ENCODE data around the gene TOMM7.

TOMM7 gene

DNA sequence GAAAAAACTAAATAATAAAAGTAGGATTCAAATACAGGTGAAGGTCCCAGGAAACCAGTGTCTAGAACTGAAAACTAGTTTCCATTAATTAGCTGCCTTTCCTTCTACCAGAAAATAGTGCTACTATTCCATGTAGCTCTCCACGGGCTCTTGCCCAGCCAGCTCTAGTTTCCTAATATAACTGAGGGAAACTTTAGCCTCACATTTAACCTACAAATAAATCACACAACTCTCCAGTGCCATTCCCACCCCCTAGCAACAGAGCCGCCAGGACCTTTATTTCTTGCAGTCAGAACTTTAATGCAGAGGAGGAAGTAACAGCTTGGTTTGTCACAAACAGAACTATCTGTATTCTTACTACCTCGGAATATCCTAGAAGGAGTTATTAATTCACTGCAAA is 10.3 kb downstream of the TOMM7 start:
- in situ Hi-C loops (cut with HindIII; ENCODE audit: low sequenced_read_pairs) = no loop called here
- no peak overlapping the region for H3K4me3 ChIP-seq (ENCODE audit: low read depth, low read length)
- TF ChIP-seq, protein P1, sequence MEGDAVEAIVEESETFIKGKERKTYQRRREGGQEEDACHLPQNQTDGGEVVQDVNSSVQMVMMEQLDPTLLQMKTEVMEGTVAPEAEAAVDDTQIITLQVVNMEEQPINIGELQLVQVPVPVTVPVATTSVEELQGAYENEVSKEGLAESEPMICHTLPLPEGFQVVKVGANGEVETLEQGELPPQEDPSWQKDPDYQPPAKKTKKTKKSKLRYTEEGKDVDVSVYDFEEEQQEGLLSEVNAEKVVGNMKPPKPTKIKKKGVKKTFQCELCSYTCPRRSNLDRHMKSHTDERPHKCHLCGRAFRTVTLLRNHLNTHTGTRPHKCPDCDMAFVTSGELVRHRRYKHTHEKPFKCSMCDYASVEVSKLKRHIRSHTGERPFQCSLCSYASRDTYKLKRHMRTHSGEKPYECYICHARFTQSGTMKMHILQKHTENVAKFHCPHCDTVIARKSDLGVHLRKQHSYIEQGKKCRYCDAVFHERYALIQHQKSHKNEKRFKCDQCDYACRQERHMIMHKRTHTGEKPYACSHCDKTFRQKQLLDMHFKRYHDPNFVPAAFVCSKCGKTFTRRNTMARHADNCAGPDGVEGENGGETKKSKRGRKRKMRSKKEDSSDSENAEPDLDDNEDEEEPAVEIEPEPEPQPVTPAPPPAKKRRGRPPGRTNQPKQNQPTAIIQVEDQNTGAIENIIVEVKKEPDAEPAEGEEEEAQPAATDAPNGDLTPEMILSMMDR (IDR thresholded peaks at IDR 0.05; ENCODE audit: low read depth, low read length) = no peak
- no peak for DNase-seq (ENCODE audit: low read depth, low spot score)

DNA sequence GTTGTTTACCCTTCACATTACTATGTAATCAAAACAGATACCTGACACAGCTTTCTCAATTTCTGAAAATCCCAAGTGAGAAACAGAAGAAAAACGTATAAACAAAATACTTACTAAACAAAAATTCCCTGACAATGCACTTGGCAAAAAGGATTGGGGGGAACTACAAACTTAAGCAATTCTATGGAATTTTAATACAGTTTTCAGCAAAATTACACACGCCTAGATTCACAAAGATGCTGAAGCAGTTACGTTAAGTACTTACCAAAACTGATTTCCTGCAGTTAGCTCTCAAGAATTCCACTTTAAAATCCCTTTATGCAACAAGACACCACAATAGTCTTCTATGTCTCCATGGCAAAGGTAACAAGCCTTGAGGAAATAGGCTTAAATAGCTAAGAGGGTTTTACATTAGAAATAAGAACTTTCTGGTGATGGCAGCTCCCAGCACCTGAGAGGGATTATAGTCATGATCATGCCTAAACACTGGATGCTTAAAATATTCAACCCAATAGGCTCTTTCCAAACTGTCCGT is 10.8 kb downstream of the TOMM7 start:
- TF ChIP-seq, protein P1 (IDR thresholded peaks at IDR 0.05; ENCODE audit: low read depth, low read length) = no peak
- in situ Hi-C loops (cut with HindIII; ENCODE audit: low sequenced_read_pairs) = no loop called here
- DNase-seq (ENCODE audit: low read depth, low spot score) = no peak
- no peak overlapping the region for H3K4me3 ChIP-seq (ENCODE audit: low read depth, low read length)

DNA sequence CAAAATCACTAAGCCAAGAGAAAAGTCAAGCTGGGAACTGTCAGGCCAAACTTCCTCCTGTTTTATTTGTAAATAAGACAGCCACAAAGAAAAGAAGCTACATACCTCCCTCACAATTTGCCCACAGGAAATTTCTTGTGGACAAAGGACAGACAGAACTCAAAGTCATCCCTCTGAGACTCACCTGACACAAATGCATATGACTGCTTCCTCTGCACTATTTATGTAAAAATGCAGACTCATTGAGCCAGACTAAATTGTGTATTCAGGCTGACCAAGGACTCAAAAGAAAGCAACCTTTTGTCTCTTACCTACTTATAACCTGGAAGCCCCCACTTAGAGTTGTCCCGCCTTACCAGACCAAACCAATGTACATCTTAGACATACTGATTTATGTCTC is 11.8 kb downstream of the TOMM7 start:
- in situ Hi-C loops (cut with HindIII; ENCODE audit: low sequenced_read_pairs) = no loop called here
- H3K4me3 ChIP-seq (ENCODE audit: low read depth, low read length) = no peak overlapping the region
- TF ChIP-seq, protein P1 (IDR thresholded peaks at IDR 0.05; ENCODE audit: low read depth, low read length) = no peak
- no peak for DNase-seq (ENCODE audit: low read depth, low spot score)

DNA sequence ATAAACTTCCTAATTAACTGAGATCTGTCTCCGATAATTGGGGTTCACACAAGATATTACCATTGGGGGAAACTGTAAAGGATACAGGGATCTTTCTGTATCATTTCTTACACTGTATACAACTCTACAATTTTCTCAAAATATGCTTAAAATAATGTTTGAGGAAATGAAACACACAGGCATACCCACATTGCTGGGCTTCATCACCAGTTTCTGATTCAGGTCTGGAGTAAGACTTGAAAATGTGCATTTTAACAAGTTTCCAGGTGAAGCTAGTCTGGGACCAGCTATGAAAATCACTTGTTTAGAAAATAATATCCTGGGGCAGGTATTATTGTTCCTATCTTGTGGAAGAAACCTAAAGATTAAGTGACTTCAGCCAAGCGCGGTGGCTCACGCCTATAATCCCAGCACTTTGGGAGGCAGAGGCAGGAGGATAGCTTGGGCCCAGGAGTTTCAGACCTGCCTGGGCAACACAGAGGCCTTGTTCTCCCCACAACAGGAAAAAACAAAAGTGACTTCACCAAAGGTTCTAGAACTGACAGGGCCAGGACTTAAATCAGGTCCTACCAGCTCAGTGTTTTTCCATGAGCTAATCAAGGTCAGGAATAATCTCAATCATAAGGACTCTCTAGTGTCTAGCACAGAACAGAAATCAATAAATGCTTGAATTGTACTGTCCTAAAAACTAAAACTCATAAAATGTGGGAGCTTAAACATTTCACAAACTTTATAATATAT is 12.6 kb downstream of the TOMM7 start:
- TF ChIP-seq, protein P1 (IDR thresholded peaks at IDR 0.05; ENCODE audit: low read depth, low read length) = no peak
- in situ Hi-C loops (cut with HindIII; ENCODE audit: low sequenced_read_pairs) = no loop called here
- H3K4me3 ChIP-seq (ENCODE audit: low read depth, low read length) = no peak overlapping the region
- no peak for DNase-seq (ENCODE audit: low read depth, low spot score)

DNA sequence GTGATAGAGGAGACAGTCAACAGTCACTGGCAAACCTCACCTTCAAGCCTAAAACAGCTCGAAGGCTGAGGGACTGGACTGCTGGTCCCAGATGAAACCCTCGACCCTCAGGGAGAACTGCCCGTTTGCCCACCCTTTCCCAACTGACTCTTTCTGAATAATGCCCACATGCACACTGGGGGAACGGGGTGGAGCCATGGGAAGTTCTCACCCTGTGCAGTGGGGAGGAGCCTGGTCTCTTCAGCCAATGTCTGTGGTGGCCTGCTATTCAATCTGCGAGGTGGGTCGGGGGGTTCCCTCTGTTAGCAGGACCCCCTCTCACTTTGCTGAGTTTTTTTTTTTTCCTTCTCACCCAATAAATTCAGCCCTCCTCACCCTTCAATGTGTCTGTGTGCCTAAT is 14.5 kb downstream of the TOMM7 start:
- H3K4me3 ChIP-seq (ENCODE audit: low read depth, low read length) = no peak overlapping the region
- DNase-seq (ENCODE audit: low read depth, low spot score) = no peak
- TF ChIP-seq, protein P1 (IDR thresholded peaks at IDR 0.05; ENCODE audit: low read depth, low read length) = no peak
- in situ Hi-C loops (cut with HindIII; ENCODE audit: low sequenced_read_pairs) = no loop called here

DNA sequence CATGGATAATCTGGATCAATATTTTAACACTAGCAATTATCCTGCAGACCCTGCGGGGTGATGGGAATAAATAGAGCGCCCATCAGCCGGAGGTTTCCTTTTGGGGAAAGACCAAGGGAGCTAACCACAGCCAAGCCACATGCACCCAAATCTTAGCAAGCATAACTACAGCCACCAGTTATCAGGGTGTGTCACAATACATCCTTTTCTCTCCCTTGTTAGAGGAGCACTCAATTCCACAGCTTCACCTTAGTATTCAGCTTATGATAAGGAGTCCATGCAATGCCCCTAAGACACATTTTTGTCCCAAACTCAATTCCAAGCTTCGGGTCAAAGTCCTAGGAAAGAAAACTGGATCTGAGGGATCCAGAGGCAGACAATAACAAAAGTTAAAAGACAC is 15.9 kb downstream of the TOMM7 start:
- TF ChIP-seq, protein P1 (IDR thresholded peaks at IDR 0.05; ENCODE audit: low read depth, low read length) = no peak
- in situ Hi-C loops (cut with HindIII; ENCODE audit: low sequenced_read_pairs) = no loop called here
- DNase-seq (ENCODE audit: low read depth, low spot score) = no peak
- H3K4me3 ChIP-seq (ENCODE audit: low read depth, low read length) = no peak overlapping the region

All from astrocyte of the spinal cord (primary cell).